Testis (tissue), 3 donors: ENCODE measurements around the gene UEVLD. TPM values are rescaled to one million over a fixed set of nuclear protein-coding genes. Genes with fewer than 3 reads are reported as not detected.

Experiments used
- DNase-seq: peaks from one replicate; pipeline ENCODE4 v3.0.0-alpha.2; 2019
- H3K27ac ChIP-seq, 2 donors: fragments of 200-600 bp; sonication (generic); one replicate each; pipeline ENCODE4 v1.5.1; 2019
- H3K27me3 ChIP-seq: fragments of 200-600 bp; sonication (generic); one replicate; pipeline ENCODE4 v1.5.1; 2019
- H3K36me3 ChIP-seq: fragments of 200-600 bp; sonication (generic); one replicate; pipeline ENCODE4 v1.5.1; 2017; ENCODE audit warnings: low read depth; ENCODE audit errors: missing control alignments
- H3K4me1 ChIP-seq: fragments of 200-600 bp; sonication (generic); one replicate; pipeline ENCODE4 v1.5.1; 2019
- H3K4me3 ChIP-seq, 2 donors: fragments of 200-600 bp; sonication (generic); one replicate each; pipeline ENCODE4 v1.5.1; 2017 to 2019
- H3K9me3 ChIP-seq: fragments of 200-600 bp; sonication (generic); one replicate; pipeline ENCODE4 v1.5.1; 2017
- CTCF ChIP-seq, 3 experiments: fragments of 450-650 bp in 2 of 3; fragments of 200-600 bp in 1 of 3; sonication (generic) in 1 of 3; IDR thresholded peaks; one replicate each; pipeline ENCODE4 v1.5.1; 2016 to 2019; ENCODE audit warnings: antibody characterized with exemption in 3 of 3, mild to moderate bottlenecking in 2 of 3, moderate library complexity in 1 of 3
- POLR2A ChIP-seq: fragments of 450-650 bp; IDR thresholded peaks from one replicate; pipeline ENCODE4 v1.6.1; 2017; ENCODE audit warnings: antibody characterized with exemption, mild to moderate bottlenecking, moderate library complexity
- WGBS, 2 donors: methylation state at CpG; one replicate each; pipeline ENCODE4 v1.1.5; 2018; 5-methylcytosine and 5-hydroxymethylcytosine counted together
- intact Hi-C: fragments of 100-400 bp; cut with DNase I; formaldehyde crosslinking; loops from one replicate; pipeline ENCODE4 v1.15.1; 2023; ENCODE audit warnings: low total_unique reads
- polyA plus RNA-seq: library from polyadenylated mRNA; stranded (reverse); fragments of 350-450 nt; fragmentation: Illumina TruSeq; extraction: RNeasy Lipid Tissue Mini Kit (QIAGEN cat#74804); gene quantifications from one replicate; pipeline ENCODE4 v1.2.3, GENCODE V29; 2014; ENCODE audit warnings: low read depth, low replicate concordance; ENCODE audit not compliant: insufficient read depth
- total RNA-seq, 2 donors: library from RNA; depleted of rRNA; stranded (reverse); fragments of >200 nt; gene quantifications; one replicate each; pipeline ENCODE4 v1.2.3, GENCODE V29; 2016

The UEVLD gene
- total and polyA plus RNA-seq, 3 donors from 2014 or later, result 15.1 to 25.7 (median 21.9) TPM

- Histone ChIP-seq H3K4me1 (no peaks in the 10 kb centered on the region), H3K27me3 (no peaks in the 10 kb centered on the region), H3K4me3 (no peak overlapping the region), H3K27ac (no peak overlapping the region), H3K36me3 (no peaks in the 10 kb centered on the region), H3K9me3 (no peaks in the 10 kb centered on the region)
- TF ChIP-seq CTCF (IDR thresholded peaks at IDR 0.05) (no peak), POLR2A (no peak)
- intact Hi-C loops, result no loop called here
- no peak for DNase-seq
- WGBS, 2 donors, result 53 to 68% methylated on average over 1 of the region's 1 CpG
Observed at GRCh38 chr11:18490319-18490718, 98.2 kb downstream of the UEVLD start.

DNA sequence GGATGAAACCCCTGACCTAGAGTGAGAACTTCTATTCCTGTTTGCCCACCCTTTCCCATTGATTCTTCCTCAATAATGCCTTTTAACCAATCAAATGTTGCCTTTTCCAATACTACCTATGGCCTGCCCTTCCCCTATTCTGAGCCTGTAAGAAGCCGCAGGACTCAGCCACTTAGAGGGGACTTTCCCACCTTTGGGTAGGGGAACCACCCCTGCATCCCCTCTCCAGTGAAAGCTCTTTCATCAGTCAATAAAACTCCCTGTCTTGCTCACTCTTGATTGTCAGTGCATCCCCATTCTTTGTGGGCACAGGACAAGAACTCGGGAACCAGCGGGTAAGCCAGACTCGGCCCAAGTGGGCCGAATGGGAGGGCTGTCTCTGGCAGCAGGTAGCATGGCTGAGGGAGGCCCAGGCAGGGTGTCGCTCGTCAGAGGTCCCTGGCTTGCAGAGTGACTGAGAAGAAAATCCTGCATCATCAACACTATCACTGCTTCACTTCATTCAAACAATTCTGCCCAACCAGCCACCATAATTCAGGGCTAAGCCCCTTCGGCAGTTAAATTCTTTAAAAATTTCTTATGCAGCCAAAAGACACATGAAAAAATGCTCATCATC, 102.5 kb downstream of the UEVLD start:
- DNase-seq, result no peak
- no peaks in the 10 kb centered on the region for H3K36me3 ChIP-seq
- no peak overlapping the region for H3K27ac ChIP-seq
- no peak overlapping the region for H3K4me3 ChIP-seq
- no peaks in the 10 kb centered on the region for H3K4me1 ChIP-seq
- no peaks in the 10 kb centered on the region for H3K27me3 ChIP-seq
- WGBS, 2 donors, result 92 to 93% methylated on average over 4 to 8 of the region's 8 CpGs
- TF ChIP-seq POLR2A, result no peak
- TF ChIP-seq CTCF (IDR thresholded peaks at IDR 0.05), result no peak
- intact Hi-C loops, result no loop called here
- H3K9me3 ChIP-seq, result no peaks in the 10 kb centered on the region

Other genes starting within 250 kb of the UEVLD start
- gene LDHA, start 194.2 kb downstream of the UEVLD start, total RNA-seq, result 100 to 1,000 TPM; 155 to 174 TPM
- 353 TPM for gene LDHA, start 194.2 kb downstream of the UEVLD start, polyA plus RNA-seq
- gene LDHC, start 176.4 kb downstream of the UEVLD start, total RNA-seq, result 100 to 1,000 TPM; 115 to 135 TPM
- 815 TPM for gene LDHC, start 176.4 kb downstream of the UEVLD start, polyA plus RNA-seq
- gene LDHAL6A, start 132.9 kb downstream of the UEVLD start, total RNA-seq, result 1 to 10 TPM; 2.4 to 4.7 TPM
- 13.0 TPM for gene LDHAL6A, start 132.9 kb downstream of the UEVLD start, polyA plus RNA-seq
- gene TSG101, start 61.8 kb downstream of the UEVLD start, total RNA-seq, result 10 to 100 TPM; 92.6 to 95.1 TPM
- gene TSG101, start 61.8 kb downstream of the UEVLD start, polyA plus RNA-seq, result 161 TPM
- gene MISFA, start 11.1 kb upstream of the UEVLD start, total RNA-seq, result 100 to 1,000 TPM in 1 of 2 donors, 10 to 100 TPM in 1; 72.3 to 202 TPM
- gene MISFA, start 11.1 kb upstream of the UEVLD start, polyA plus RNA-seq, result 483 TPM
- gene SPTY2D1, start 45.6 kb upstream of the UEVLD start, total RNA-seq, result 10 to 100 TPM; 23.9 to 28.2 TPM
- 11.5 TPM for gene SPTY2D1, start 45.6 kb upstream of the UEVLD start, polyA plus RNA-seq
- gene TMEM86A, start 110.0 kb upstream of the UEVLD start, total RNA-seq, result 1 to 10 TPM; 6.1 to 8.3 TPM
- gene TMEM86A, start 110.0 kb upstream of the UEVLD start, polyA plus RNA-seq, result 5.8 TPM
- 1 to 10 TPM in 1 of 2 donors, under 1 TPM in 1; 0.94 to 1.1 TPM for gene IGSF22, start 137.5 kb upstream of the UEVLD start, total RNA-seq
- gene IGSF22, start 137.5 kb upstream of the UEVLD start, polyA plus RNA-seq, result 1.7 TPM
- gene PTPN5, start 203.1 kb upstream of the UEVLD start, total RNA-seq, result 10 to 100 TPM in 1 of 2 donors, 1 to 10 TPM in 1; 7.8 to 10.2 TPM
- gene PTPN5, start 203.1 kb upstream of the UEVLD start, polyA plus RNA-seq, result 4.4 TPM